Epithelial cell of proximal tubule (primary cell): Measurements from ENCODE around the gene RRAS2. TPM values are rescaled to one million over a fixed set of nuclear protein-coding genes. Genes with fewer than 3 reads are reported as not detected.

Experiments used
- DNase-seq: peaks from one replicate; pipeline ENCODE4 v3.0.0-alpha.2; 2011; ENCODE audit warnings: low read depth
- H3K4me3 ChIP-seq: 2 replicates; pipeline ENCODE4 v1.5.1; 2011; ENCODE audit warnings: low read depth, mild to moderate bottlenecking, low read length
- CTCF ChIP-seq: conservative IDR thresholded peaks from 2 replicates; pipeline ENCODE4 v1.5.1; 2012; ENCODE audit warnings: low read depth, mild to moderate bottlenecking, low read length
- total RNA-seq: library from RNA; depleted of rRNA; stranded (reverse); fragments of >200 nt; gene quantifications from 2 replicates; pipeline ENCODE4 v1.2.3, GENCODE V29; 2015

RRAS2 gene
- total RNA-seq, 1 donor from 2014 or later, result 86.7 TPM

GRCh38 chr11:14270690-14271542, 88.1 kb downstream of the RRAS2 start:
- no peak for DNase-seq
- H3K4me3 ChIP-seq, result no peak overlapping the region
- TF ChIP-seq CTCF, result no peak

GRCh38 chr11:14269692-14270573, 89.0 kb downstream of the RRAS2 start:
- TF ChIP-seq CTCF, result no peak
- no peak overlapping the region for H3K4me3 ChIP-seq
- no peak for DNase-seq

GRCh38 chr11:14267861-14268635, 90.9 kb downstream of the RRAS2 start:
- no peak for TF ChIP-seq CTCF
- no peak for DNase-seq
- H3K4me3 ChIP-seq, result no peak overlapping the region

- H3K4me3 ChIP-seq, result no peak overlapping the region
- no peak for DNase-seq
- no peak for TF ChIP-seq CTCF
Measured at GRCh38 chr11:14266622-14267021, 92.4 kb downstream of the RRAS2 start.

GRCh38 chr11:14264966-14265365, 94.0 kb downstream of the RRAS2 start:
- no peak for TF ChIP-seq CTCF
- no peak overlapping the region for H3K4me3 ChIP-seq
- no peak for DNase-seq

DNA sequence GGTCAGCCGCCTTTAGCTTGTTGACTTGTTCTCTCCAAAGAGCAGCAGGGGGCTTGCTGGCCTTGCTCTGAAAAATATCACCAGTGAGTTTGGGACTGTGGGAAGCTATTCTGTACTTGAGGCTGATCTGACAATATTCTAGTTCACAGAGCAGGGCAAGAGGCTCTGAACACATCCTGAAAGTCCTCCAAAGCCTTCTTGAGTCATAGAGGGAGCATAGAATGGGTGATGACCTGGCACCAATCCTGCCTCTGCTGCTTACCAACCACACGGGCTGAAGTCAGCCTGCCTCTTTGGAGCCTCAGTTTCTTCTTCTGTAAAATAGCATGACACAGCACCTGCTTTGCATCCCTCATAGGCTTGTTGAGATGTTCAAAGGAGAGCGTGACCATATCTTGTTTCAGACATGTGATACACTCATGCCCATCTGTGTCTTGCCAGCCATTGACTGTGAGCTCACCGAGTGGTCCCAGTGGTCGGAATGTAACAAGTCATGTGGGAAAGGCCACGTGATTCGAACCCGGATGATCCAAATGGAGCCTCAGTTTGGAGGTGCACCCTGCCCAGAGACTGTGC, 96.6 kb downstream of the RRAS2 start:
- TF ChIP-seq CTCF, result no peak
- no peak overlapping the region for H3K4me3 ChIP-seq
- no peak for DNase-seq
